GM18519 (cell line): ENCODE data around the gene BDH1.

ENCODE experiments used
- ATAC-seq: cut with Tn5 transposase; IDR thresholded peaks from one replicate; pipeline ENCODE4 v1.9.1; 2021; ENCODE audit warnings: mild to moderate bottlenecking, moderate library complexity; ENCODE audit not compliant: unreplicated experiment, low FRiP score

BDH1 gene

GRCh38 chr3:197550489-197550888 lies 5.3 kb downstream of the BDH1 start:
- no peak for ATAC-seq

- no peak for ATAC-seq
Measured at GRCh38 chr3:197549261-197549885, 6.4 kb downstream of the BDH1 start.

GRCh38 chr3:197547306-197548011 lies 8.3 kb downstream of the BDH1 start:
- no peak for ATAC-seq

- ATAC-seq = no peak
Measured at GRCh38 chr3:197546307-197547085, 9.3 kb downstream of the BDH1 start.

- no peak for ATAC-seq
Measured at GRCh38 chr3:197545571-197545970, 10.2 kb downstream of the BDH1 start.

- no peak for ATAC-seq
Measured at GRCh38 chr3:197545101-197545500, 10.7 kb downstream of the BDH1 start.

- ATAC-seq = no peak
Measured at GRCh38 chr3:197542741-197543454, 12.9 kb downstream of the BDH1 start.

GRCh38 chr3:197541756-197542539 lies 13.8 kb downstream of the BDH1 start:
- no peak for ATAC-seq

GRCh38 chr3:197540961-197541377 lies 14.8 kb downstream of the BDH1 start:
- ATAC-seq = no peak

GRCh38 chr3:197539651-197540051 lies 16.1 kb downstream of the BDH1 start:
- ATAC-seq = no peak

GRCh38 chr3:197533927-197534725 lies 21.6 kb downstream of the BDH1 start:
- ATAC-seq = no peak

- ATAC-seq = no peak
Measured at GRCh38 chr3:197533396-197533795, 22.4 kb downstream of the BDH1 start.

GRCh38 chr3:197532388-197532787 lies 23.4 kb downstream of the BDH1 start:
- ATAC-seq = no peak

- no peak for ATAC-seq
Measured at GRCh38 chr3:197528190-197528589, 27.6 kb downstream of the BDH1 start.

GRCh38 chr3:197527569-197527968 lies 28.2 kb downstream of the BDH1 start:
- ATAC-seq = no peak

- no peak for ATAC-seq
Measured at GRCh38 chr3:197525706-197526105, 30.1 kb downstream of the BDH1 start.

- ATAC-seq = no peak
Measured at GRCh38 chr3:197524128-197524527, 31.6 kb downstream of the BDH1 start.

GRCh38 chr3:197523526-197523925 lies 32.2 kb downstream of the BDH1 start:
- ATAC-seq = no peak

- ATAC-seq = no peak
Measured at GRCh38 chr3:197522881-197523441, 32.8 kb downstream of the BDH1 start.
